HG03354 (cell line): Measurements from ENCODE around the gene C1orf50.
"Not testable (repeated sequence)": the region's sequence is repeated elsewhere in the genome, so short reads cannot be mapped to it uniquely, and the experiment has no call there.

Experiments
- ATAC-seq: cut with Tn5 transposase; IDR thresholded peaks from one replicate; pipeline ENCODE4 v1.9.1; 2021; ENCODE audit warnings: mild to moderate bottlenecking; ENCODE audit not compliant: unreplicated experiment, poor library complexity, severe bottlenecking

Gene C1orf50

DNA sequence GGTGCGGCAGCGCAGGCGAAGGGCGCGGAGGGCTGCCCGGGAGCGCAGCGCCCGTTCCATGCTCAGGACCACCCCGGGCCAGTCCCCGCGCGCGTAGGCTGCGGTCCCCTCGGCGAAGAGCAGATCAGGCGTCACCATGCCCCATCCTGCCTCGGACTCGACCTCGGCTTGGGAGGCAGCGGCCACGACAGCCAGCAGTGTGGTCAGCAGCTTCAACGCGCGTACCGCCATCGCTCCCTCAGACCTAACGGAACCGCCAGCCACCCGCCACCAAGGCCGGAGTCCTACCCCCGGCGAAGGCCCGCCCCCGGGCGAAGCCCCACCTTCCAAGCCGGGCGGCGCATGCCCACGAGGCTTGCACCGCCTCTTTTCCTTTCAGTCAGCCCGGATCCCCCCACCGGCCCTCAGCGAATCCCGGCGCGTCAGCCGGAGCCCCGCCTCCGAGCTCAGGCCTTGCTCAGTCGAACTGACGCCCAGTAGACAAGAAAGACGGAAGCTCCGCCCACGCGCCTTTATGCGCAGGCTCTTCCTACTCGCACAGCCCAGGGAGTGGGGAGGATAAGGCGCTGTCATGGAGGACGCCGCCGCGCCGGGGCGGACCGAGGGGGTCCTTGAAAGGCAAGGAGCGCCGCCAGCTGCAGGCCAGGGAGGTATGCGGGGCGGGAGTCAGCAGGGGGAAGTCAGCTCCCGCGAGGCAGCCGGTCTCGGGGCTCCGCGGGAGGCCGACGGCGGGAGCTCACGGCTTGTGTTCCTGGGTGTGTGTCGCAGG is at the start of gene C1orf50, which contains the start of gene P3H1:
Gene C1orf50 (plus strand): TSS at position 509 of the 769 bp plus-strand sequence. CDS start 63 bp downstream, at position 572.
Gene P3H1 (minus strand): TSS at position 288 of the 769 bp plus-strand sequence. CDS start 57 bp downstream, at position 231.
- peak; percentile 89 for ATAC-seq

DNA sequence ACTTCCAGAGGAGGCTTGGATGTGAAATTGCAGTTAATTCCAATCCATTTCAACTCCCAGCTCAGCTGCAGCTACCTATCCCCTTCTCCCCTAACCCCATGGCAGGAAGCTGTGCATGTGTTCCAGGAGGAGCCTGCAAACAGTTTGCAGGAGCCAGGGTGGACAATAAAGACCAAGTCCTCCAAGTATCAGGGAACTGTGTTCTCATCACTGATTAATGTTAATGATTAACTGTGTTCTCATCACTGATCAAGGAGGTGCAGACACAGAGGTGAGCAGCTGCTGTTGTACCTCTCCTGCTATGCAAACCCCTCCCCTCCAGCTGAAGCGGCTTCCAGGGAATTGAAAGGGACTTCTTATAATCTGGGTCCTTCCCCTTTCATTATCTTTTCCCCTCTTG is 46.2 kb upstream of the C1orf50 start:
- ATAC-seq: no peak

DNA sequence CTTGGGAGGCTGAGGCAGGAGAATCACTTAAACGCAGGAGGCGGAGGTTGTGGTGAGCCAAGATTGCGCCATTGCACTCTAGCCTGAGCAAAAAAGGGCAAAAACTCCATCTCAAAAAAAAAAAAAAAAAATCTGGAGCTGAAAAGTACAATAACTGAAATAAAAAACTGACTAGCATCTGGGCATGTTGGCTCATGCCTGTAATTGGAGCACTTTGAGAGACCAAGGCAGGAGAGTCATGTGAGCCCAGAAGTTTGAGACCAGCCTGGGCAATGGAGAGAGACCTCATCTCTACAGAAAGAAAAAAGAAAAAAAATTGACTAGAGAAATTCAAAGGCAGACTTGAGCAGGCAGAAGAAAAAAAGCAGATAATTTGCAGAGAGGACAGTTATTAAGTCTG is 45.1 kb upstream of the C1orf50 start:
- ATAC-seq: no peak

DNA sequence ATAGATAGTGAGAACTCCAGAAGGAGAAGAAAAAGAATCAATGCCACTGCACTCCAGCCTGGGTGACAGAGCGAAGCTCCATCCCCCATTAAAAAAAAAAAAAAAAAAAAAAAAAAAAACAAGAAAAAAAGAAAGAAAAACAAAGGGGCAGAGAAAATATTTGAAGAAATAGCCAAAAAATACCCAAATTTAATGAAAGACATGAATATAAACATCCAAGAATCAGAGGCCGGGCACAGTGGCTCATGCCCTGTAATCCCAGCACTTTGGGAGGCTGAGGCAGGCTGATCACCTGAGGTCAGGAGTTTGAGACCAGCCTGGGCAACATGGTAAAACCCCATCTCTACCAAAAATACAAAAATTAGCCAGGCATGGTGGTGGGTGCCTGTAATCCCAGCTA is 44.6 kb upstream of the C1orf50 start:
- not testable (repeated sequence) for ATAC-seq

DNA sequence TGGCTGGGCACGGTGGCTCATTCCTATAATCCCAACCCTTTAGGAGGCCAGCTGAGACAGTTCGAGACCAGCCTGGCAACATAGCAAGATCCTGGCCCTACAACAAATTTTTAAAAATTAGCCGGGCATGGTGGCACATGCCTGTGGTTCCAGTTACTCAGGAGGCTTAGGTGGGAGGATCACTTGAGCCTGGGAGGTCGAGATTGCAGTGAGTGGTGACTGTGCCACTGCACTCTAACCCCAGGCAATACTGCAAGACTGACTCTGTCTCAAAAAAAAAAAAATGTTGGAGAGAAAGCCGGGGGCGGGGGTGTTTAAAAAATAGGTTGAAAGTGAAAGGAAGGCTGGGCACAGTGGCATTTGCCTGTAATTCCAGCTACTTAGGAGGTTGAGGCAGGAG is 43.5 kb upstream of the C1orf50 start:
- no peak for ATAC-seq

DNA sequence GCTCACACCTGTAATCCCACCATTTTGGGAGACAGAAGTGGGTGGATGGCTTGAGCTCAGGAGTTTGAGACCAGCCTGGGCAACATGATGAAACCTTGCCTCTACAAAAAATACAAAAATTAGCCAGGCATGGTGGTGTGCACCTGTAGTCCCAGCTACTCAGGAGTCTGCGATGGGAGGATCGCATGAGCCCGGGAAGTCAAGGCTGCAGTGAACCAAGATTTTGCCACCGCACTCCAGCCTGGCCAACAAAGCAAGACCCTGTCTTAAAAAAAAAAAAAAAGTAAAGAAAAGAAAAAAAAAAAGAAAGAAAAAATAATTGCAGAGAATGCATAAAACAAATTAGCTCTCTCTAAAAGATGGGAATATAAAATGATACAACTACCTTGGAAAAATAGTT is 41.2 kb upstream of the C1orf50 start:
- ATAC-seq: not testable (repeated sequence)

DNA sequence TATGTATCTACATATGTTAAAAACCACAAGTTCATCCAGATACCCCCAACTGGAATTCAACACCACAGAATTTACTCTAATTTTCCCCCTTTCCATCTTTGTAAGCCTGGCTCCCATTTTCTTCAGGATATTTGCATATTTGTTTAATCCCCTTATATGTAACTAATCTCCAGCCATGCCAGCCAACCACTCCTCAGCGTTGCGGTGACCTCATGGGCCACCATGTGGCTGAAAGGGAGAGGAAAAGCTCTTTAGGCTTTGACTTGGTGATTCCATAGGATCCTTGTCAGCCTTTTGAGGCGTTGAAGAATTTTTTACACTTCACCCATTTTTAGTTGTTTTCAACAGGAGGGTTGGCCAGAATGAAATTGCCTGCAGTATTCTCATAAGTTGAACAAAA is 37.0 kb upstream of the C1orf50 start:
- no peak for ATAC-seq

DNA sequence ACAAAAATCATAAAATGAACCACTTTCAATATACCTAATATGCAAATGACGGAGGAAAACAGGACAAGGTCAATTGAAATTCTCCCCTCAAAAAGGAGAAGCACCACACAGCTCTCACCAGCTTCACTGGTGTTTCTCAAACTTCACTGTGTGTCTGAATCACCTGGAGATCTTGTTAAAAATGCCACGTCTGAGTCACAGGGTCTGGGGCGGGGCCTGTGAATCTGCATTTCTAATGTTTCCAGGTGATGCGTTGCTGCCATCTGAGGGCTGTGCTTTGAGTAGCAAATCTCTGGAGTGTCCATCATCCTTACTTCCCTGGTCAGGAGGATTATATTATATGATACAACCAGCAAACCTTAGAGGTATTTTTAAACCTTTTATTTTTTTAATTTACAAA is 36.1 kb upstream of the C1orf50 start:
- no peak for ATAC-seq

DNA sequence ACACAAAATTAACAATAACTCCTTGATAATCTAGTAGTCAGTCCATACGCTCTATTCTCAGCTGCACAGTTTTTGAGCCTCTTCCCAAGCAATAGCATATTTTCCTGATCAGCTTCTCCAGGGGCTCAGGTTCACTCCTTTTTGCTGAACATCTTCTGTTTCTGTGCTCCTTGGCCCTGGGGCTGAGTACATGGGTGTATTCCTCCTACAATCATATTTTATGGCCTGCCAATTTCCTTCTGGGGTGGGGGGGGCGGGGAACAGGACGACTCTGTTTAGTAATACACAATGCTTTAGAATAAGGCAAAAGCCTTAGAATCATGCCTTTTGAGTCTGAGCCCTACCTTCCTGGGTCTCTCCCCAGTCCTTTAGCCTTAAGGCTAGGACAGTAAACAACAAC is 35.5 kb upstream of the C1orf50 start:
- no peak for ATAC-seq

DNA sequence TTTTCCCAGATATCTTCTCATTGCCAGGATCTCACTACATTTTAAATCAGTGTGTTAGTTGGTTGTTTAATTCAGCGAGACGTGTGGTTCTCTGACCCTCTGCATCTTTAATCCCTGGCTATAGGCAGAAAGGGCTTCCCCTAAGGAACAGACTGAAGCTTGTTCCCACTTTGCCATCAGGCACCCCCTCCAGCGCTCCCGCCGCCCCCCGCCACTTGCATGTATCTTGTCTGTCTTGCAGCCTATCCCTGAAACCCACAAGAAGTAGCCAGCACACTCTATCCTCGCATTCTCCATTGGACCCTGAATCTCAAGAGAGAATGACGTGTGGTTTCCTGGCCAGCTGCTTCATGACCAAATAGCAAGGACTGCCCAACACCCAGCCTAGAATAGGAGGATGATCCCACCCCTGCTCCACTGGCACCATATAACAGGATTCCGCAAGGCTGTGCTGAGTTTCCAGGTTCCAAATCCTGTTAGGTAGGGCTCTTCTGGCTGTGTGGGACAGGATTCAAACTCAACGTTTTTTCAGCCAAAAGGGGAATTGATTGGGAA is 34.8 kb upstream of the C1orf50 start:
- ATAC-seq: no peak

DNA sequence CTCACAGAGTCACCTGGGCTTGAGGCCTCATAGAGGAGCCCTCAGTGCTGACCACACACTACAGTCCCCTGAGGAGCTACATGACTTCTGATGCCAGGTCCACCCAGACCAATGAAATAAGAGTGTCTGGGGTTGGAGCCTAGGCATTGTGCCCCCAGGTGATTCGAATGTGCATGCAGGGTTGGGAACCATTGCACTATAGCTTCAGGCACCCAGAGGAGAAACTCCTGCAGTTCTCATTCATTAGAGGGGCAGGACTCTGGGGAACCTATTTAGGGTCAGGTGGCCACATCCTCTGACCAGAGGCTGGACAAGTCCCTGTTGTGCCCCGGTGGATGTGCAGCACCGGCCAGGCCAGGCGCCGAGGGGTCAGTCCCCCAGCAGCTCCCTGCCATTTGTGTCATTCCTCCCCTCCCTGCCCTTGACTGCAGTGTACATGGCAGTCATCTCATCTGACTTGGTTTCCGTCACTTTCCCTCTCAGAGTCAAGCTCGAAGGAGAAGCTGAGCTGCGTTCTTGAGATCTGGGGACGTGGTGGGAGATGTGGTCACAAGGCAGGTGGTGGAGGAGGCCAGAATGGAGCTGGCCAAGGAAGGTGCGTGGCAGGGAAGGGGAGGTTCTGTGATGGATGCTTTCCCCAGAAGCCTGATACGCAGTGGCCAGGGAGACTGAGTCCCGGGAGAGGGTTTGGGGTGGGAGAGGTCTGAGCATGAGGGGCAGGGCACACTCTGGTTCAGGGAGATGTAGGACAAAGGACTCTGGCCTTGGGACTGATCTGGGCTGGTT is 33.4 kb upstream of the C1orf50 start:
- ATAC-seq: no peak

DNA sequence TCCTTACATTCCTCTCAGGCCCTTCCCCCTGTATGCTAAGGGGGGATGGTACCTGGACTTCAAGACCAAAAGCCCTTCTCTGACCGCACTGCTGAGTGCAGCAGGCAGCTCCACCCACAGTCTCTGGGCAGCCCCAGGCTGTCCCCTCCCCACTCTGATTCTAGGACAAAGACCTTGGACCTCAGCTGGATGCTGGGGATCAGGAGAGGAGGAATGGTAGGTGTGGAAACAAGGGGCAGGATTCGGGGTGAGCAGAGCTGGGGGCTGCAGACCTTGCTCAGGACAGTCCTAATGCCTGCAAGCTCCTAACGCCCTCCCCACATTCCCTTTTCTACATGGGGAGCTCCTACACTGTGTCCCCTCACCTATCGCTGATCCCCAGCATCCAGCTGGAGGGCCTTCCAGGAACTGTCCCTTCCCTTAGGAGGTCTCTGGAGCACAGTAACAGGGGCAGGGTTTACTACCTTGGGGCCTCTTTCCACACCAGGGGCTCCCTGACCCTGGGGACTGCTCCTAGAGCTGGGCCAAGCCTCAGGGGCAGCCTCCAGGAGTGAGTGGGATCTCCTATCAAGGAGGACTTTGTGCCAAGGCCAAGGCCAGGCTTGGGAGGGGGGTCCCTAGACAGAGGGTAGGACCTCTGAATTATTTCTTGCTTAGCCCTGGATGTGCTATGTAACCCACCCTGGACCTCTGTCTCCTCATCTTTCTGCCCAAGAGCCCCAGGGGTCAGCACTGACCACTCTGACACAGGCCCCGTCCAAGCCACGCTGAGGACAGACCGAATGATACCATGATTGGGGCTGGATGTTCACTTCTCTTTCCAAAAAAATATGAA is 32.6 kb upstream of the C1orf50 start:
- no peak for ATAC-seq

DNA sequence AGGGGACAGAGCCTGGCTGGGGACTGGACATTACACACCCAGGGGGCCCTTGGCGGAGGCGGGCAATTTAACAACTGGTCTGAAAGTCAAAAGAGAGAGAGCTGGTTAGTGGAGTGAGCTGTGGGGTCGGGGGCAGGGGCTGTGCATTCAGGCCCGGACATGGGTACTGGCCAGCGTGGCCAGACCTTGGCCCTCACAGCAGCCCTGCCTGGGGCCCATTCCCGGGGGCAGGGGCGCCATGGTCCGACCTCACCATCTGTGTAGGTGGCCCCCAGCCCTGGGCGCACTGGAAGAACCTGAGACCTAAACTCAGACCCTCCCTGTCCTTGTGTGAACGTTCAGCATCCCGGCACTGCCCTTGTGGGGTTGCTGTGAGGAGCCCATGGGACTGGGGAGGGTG is 32.0 kb upstream of the C1orf50 start:
- no peak for ATAC-seq

DNA sequence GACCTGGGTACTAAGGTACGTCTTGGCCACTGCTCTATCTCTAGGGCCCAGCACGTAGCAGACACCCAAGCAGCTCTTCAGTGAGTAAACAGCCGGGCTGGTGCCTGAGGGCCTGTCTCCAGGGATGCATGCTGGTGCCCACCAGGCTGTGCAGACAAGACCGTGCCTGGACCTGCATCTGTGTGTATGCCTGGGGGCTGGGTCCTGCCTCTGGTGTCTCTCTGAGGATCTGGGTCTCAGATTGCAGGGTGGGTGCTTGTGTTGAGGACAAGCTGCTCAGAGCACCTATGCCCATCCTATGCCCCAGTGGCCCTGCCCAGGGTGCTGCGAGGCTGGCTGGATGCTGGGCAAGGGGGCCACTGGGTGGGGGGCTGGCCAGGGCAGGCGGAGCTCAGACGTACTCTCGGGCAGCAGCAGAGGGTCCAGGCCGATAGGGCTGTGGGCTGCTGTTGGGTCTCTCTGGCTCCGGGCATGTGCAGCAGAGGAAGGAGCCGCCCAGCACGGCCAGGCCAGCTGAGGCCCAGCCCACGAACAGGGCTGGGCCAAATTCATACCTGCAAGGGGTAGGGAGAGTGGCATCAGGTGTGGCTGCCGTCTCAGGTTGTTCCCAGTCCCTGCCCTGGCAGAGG is 31.5 kb upstream of the C1orf50 start:
- no peak for ATAC-seq

DNA sequence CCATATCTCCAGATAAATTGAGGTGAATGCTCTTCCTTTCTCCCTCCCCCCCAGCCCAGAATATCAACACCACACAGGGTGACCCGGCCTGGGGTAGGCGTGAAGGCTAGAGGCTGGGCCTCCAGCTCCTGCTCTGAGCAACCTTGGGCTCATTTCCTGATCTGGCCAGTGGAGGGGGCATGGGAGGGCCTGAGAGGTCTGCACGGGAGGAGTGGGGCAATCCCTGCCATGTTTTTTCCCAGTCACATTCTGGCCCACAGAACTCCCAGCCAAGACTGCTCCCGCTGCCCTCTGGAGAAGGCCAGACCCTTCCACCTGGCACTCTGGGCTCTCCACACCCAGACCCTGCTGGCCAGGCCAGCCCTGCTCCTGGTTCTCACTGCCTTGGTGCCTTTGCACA is 30.9 kb upstream of the C1orf50 start:
- ATAC-seq: no peak

DNA sequence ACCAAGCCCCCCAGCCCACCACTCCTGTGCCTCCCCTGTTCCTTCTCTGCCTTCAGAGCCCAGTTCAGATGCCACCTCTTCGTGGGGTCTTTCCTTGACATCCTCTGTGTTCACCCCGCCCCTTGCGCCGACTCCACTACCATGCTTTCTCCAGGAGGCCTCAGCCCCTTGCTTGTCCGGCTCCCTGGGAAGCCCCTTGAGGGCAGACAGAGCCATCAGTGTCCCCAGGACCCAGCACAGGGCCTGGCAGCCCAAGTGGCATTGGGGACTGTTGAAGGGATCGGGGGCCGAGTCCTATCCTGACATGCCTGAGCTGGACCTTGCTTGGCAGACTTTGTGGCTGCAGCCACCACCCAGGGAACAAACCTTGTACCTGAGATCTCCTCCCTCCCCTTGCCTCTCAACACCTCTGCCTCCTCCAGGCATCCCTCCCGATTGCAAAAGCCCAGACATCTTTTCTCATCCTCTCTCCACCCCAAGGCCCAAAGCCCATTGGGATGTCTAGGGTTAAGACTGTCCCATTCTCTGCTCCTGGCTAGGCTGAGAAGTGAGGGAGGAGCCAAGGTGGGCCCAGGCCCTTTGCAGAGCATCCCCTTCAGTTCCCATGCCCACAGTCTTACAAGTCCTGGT is 30.4 kb upstream of the C1orf50 start:
- ATAC-seq: no peak

DNA sequence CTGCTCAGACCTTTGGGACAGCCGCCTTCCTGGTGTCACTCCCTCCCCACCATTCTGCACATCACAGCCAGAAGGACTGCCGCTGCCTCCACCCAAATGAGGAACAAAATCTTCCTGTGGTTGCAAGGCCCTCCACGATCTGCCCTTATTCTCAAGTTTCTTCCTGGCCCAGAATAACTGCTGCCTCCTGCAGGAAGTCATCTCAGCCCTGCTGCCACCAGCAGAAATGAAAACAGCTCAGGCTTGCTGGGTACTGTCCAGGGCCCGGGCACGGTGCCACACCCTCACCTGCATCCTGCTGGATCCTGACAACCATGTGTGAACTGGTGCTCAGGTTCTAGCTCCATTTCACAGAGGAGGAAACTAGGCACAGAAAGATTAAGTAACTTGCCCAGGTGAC is 29.8 kb upstream of the C1orf50 start:
- ATAC-seq: no peak

DNA sequence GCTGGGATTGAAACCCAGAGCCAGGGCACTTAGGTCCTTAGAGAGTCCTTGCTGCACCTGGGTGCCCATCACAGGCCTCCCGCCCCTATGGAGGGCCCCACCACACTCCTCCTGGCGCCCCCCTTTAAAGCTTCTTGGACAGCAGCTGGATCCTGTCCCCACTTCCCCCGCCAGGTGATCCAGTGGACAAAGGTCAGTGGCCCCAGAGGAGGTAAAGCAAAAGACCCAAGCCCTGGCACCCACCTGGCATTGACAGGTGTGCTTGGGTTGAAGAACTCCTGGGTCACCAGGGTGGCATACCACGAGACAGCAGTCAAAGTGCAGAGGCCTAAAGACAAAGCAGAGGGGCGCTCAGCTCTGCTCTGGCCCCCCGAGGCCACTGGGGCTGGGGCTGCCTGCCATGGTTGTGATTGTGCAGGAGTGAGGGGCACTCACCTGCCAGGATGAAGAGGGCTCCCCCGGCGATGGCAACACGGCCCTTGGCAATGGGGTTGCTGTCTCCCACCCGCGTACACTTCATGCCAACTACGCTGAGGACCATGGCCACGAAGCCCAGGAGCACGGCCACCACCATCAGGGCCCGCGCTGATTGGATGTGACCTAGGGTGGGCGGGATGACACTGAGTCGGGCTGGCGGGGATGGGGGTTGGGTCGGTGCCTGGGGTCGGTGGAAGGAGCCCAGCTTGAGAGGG is 28.9 kb upstream of the C1orf50 start:
- ATAC-seq: no peak
